ENCODE results near the gene TGFBR3.

The TGFBR3 gene

GRCh38 chr1:91779548-91780021, 106.4 kb downstream of the TGFBR3 start:
- TF ChIP-seq CTCF (IDR thresholded peaks at IDR 0.05; ENCODE audit: control insufficient read depth, insufficient read depth, low read depth, low read length, missing control alignments), result no peak
- no peak overlapping the region for H3K4me3 ChIP-seq (ENCODE audit: control insufficient read depth, low read depth, low read length)
- DNase-seq (ENCODE audit: low read depth), result no peak

GRCh38 chr1:91778964-91779363, 107.0 kb downstream of the TGFBR3 start:
- TF ChIP-seq CTCF (IDR thresholded peaks at IDR 0.05; ENCODE audit: control insufficient read depth, insufficient read depth, low read depth, low read length, missing control alignments), result no peak
- H3K4me3 ChIP-seq (ENCODE audit: control insufficient read depth, low read depth, low read length), result no peak overlapping the region
- DNase-seq (ENCODE audit: low read depth), result no peak

GRCh38 chr1:91777630-91778300, 108.2 kb downstream of the TGFBR3 start:
- TF ChIP-seq CTCF (IDR thresholded peaks at IDR 0.05; ENCODE audit: control insufficient read depth, insufficient read depth, low read depth, low read length, missing control alignments), result no peak
- H3K4me3 ChIP-seq (ENCODE audit: control insufficient read depth, low read depth, low read length), result no peak overlapping the region
- DNase-seq (ENCODE audit: low read depth), result no peak

- TF ChIP-seq CTCF (IDR thresholded peaks at IDR 0.05; ENCODE audit: control insufficient read depth, insufficient read depth, low read depth, low read length, missing control alignments), result no peak
- no peak overlapping the region for H3K4me3 ChIP-seq (ENCODE audit: control insufficient read depth, low read depth, low read length)
- DNase-seq (ENCODE audit: low read depth), result no peak
These were observed 108.8 kb downstream of the TGFBR3 start for GRCh38 chr1:91777196-91777595.

- no peak overlapping the region for H3K4me3 ChIP-seq (ENCODE audit: control insufficient read depth, low read depth, low read length)
- no peak for TF ChIP-seq CTCF (IDR thresholded peaks at IDR 0.05; ENCODE audit: control insufficient read depth, insufficient read depth, low read depth, low read length, missing control alignments)
These were observed 109.7 kb downstream of the TGFBR3 start for GRCh38 chr1:91776068-91776794.

GRCh38 chr1:91775227-91775626, 110.7 kb downstream of the TGFBR3 start:
- TF ChIP-seq CTCF (IDR thresholded peaks at IDR 0.05; ENCODE audit: control insufficient read depth, insufficient read depth, low read depth, low read length, missing control alignments), result no peak
- no peak overlapping the region for H3K4me3 ChIP-seq (ENCODE audit: control insufficient read depth, low read depth, low read length)
- no peak for DNase-seq (ENCODE audit: low read depth)

More at GRCh38 chr1:91776068-91776794, 109.7 kb downstream of the TGFBR3 start:
- DNase-seq (ENCODE audit: low read depth), result no peak

Data from AG09309 (cell line).